ENCODE data around the gene RERE. TPM values are rescaled to one million over a fixed set of nuclear protein-coding genes. Genes with fewer than 3 reads are reported as not detected.
A peak's percentile ranks its signal among the peaks of the same experiment; 100 is the strongest.
"Not testable (repeated sequence)": the region's sequence is repeated elsewhere in the genome, so short reads cannot be mapped to it uniquely, and the experiment has no call there.

Gene RERE
- total RNA-seq, 1 experiment from 2014 or later: 55.2 TPM

GRCh38 chr1:8830732-8831131, 13.3 kb upstream of the RERE start:
- H4K20me1 ChIP-seq (ENCODE audit: insufficient read depth, low read depth, low read length); DNase-seq; H3K4me1 ChIP-seq (ENCODE audit: low read length); H2AFZ ChIP-seq (ENCODE audit: low read length); H3K4me3 ChIP-seq (ENCODE audit: low read length); H3K27me3 ChIP-seq (ENCODE audit: low read length); H3K79me2 ChIP-seq (ENCODE audit: low read length); H3K36me3 ChIP-seq (ENCODE audit: insufficient read depth, low read length); H3K9ac ChIP-seq (ENCODE audit: low read length); H3K27ac ChIP-seq (ENCODE audit: low read length); H3K9me3 ChIP-seq (ENCODE audit: low read length); H3K4me2 ChIP-seq (ENCODE audit: low read depth, low read length, poor library complexity, severe bottlenecking); H3K9me2 ChIP-seq (replicated peaks; ENCODE audit: insufficient read depth, low read length): not testable (repeated sequence)

GRCh38 chr1:8825985-8826481, 8.6 kb upstream of the RERE start:
- peaks cover 3% of the 10 kb centered on the region; the same call in 1 of the 2 replicates for H3K4me1 ChIP-seq (ENCODE audit: low read length)
- H3K9ac ChIP-seq (ENCODE audit: low read length): no peak overlapping the region
- H3K27ac ChIP-seq (ENCODE audit: low read length): no peak overlapping the region
- no peaks in the 10 kb centered on the region for H3K79me2 ChIP-seq (ENCODE audit: low read length)
- no peaks in the 10 kb centered on the region for H4K20me1 ChIP-seq (ENCODE audit: insufficient read depth, low read depth, low read length)
- DNase-seq: no peak
- no peaks in the 10 kb centered on the region for H3K9me3 ChIP-seq (ENCODE audit: low read length)
- no peak overlapping the region for H2AFZ ChIP-seq (ENCODE audit: low read length)
- no peak overlapping the region for H3K4me3 ChIP-seq (ENCODE audit: low read length)
- no peaks in the 10 kb centered on the region for H3K9me2 ChIP-seq (replicated peaks; ENCODE audit: insufficient read depth, low read length)
- no peaks in the 10 kb centered on the region for H3K27me3 ChIP-seq (ENCODE audit: low read length)
- no peak overlapping the region for H3K4me2 ChIP-seq (ENCODE audit: low read depth, low read length, poor library complexity, severe bottlenecking)
- H3K36me3 ChIP-seq (ENCODE audit: insufficient read depth, low read length): no peaks in the 10 kb centered on the region

- Histone ChIP-seq H3K4me1 (ENCODE audit: low read length) (peaks cover 4% of the 10 kb centered on the region), H3K36me3 (ENCODE audit: insufficient read depth, low read length) (no peaks in the 10 kb centered on the region), H4K20me1 (ENCODE audit: insufficient read depth, low read depth, low read length) (no peaks in the 10 kb centered on the region), H3K9me3 (ENCODE audit: low read length) (no peaks in the 10 kb centered on the region), H3K79me2 (ENCODE audit: low read length) (no peaks in the 10 kb centered on the region), H3K4me3 (ENCODE audit: low read length) (no peak overlapping the region), H3K9me2 (replicated peaks; ENCODE audit: insufficient read depth, low read length) (no peaks in the 10 kb centered on the region), H2AFZ (ENCODE audit: low read length) (no peak overlapping the region), H3K9ac (ENCODE audit: low read length) (no peak overlapping the region), H3K4me2 (ENCODE audit: low read depth, low read length, poor library complexity, severe bottlenecking) (no peak overlapping the region), H3K27me3 (ENCODE audit: low read length) (no peaks in the 10 kb centered on the region), H3K27ac (ENCODE audit: low read length) (no peak overlapping the region)
- DNase-seq: no peak
Observed at GRCh38 chr1:8823295-8823664, 5.8 kb upstream of the RERE start.

- Histone ChIP-seq H3K4me1 (ENCODE audit: low read length) (peaks cover 8% of the 10 kb centered on the region), H2AFZ (ENCODE audit: low read length) (no peak overlapping the region), H3K4me3 (ENCODE audit: low read length) (no peak overlapping the region), H3K9ac (ENCODE audit: low read length) (no peak overlapping the region), H3K9me2 (replicated peaks; ENCODE audit: insufficient read depth, low read length) (no peaks in the 10 kb centered on the region), H3K4me2 (ENCODE audit: low read depth, low read length, poor library complexity, severe bottlenecking) (no peak overlapping the region), H3K27me3 (ENCODE audit: low read length) (no peaks in the 10 kb centered on the region), H3K27ac (ENCODE audit: low read length) (no peak overlapping the region), H3K79me2 (ENCODE audit: low read length) (no peaks in the 10 kb centered on the region), H3K9me3 (ENCODE audit: low read length) (no peaks in the 10 kb centered on the region), H3K36me3 (ENCODE audit: insufficient read depth, low read length) (no peaks in the 10 kb centered on the region), H4K20me1 (ENCODE audit: insufficient read depth, low read depth, low read length) (no peaks in the 10 kb centered on the region)
- no peak for DNase-seq
Observed at GRCh38 chr1:8822373-8823294, 5.2 kb upstream of the RERE start.

- no peaks in the 10 kb centered on the region for H3K36me3 ChIP-seq (ENCODE audit: insufficient read depth, low read length)
- no peaks in the 10 kb centered on the region for H4K20me1 ChIP-seq (ENCODE audit: insufficient read depth, low read depth, low read length)
- DNase-seq: no peak
- H3K4me2 ChIP-seq (ENCODE audit: low read depth, low read length, poor library complexity, severe bottlenecking): no peak overlapping the region
- H3K9me3 ChIP-seq (ENCODE audit: low read length): no peaks in the 10 kb centered on the region
- no peaks in the 10 kb centered on the region for H3K27me3 ChIP-seq (ENCODE audit: low read length)
- no peak overlapping the region for H3K27ac ChIP-seq (ENCODE audit: low read length)
- H3K4me1 ChIP-seq (ENCODE audit: low read length): peaks cover 17% of the 10 kb centered on the region
- no peak overlapping the region for H3K9ac ChIP-seq (ENCODE audit: low read length)
- H3K9me2 ChIP-seq (replicated peaks; ENCODE audit: insufficient read depth, low read length): no peaks in the 10 kb centered on the region
- H2AFZ ChIP-seq (ENCODE audit: low read length): no peak overlapping the region
- no peak overlapping the region for H3K4me3 ChIP-seq (ENCODE audit: low read length)
- no peaks in the 10 kb centered on the region for H3K79me2 ChIP-seq (ENCODE audit: low read length)
Observed at GRCh38 chr1:8821084-8821483, 3.6 kb upstream of the RERE start.

DNA sequence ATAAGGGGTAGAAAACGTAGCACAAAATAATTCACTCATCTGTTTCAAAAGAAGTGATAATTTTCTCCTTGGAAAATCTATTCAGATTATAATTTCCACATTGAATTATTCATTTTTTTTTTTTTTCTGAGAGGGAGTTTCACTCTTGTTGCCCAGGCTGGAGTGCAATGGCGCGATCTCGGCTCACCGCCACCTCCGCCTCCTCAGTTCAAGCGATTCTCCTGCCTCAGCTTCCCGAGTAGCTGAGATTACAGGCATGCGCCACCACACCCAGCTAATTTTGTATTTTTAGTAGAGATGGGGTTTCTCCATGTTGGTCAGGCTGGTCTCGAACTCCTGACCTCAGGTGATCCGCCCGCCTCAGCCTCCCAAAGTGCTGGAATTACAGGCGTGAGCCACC, 1.3 kb upstream of the RERE start:
- peak overlapping the region; percentile 78 for H3K4me2 ChIP-seq (ENCODE audit: low read depth, low read length, poor library complexity, severe bottlenecking)
- not testable (repeated sequence) for H3K9me2 ChIP-seq (replicated peaks; ENCODE audit: insufficient read depth, low read length); H3K27me3 ChIP-seq (ENCODE audit: low read length); H3K36me3 ChIP-seq (ENCODE audit: insufficient read depth, low read length); H3K79me2 ChIP-seq (ENCODE audit: low read length); H3K9me3 ChIP-seq (ENCODE audit: low read length); DNase-seq; H3K27ac ChIP-seq (ENCODE audit: low read length)
- H3K4me1 ChIP-seq (ENCODE audit: low read length): peaks cover 25% of the 10 kb centered on the region
- H3K9ac ChIP-seq (ENCODE audit: low read length): peak overlapping the region; percentile 68
- H3K4me3 ChIP-seq (ENCODE audit: low read length): peak overlapping the region; percentile 66; the same call in 1 of the 2 replicates
- H4K20me1 ChIP-seq (ENCODE audit: insufficient read depth, low read depth, low read length): peaks cover 11% of the 10 kb centered on the region; the same call in 1 of the 2 replicates
- peak overlapping the region; percentile 68 for H2AFZ ChIP-seq (ENCODE audit: low read length)

DNA sequence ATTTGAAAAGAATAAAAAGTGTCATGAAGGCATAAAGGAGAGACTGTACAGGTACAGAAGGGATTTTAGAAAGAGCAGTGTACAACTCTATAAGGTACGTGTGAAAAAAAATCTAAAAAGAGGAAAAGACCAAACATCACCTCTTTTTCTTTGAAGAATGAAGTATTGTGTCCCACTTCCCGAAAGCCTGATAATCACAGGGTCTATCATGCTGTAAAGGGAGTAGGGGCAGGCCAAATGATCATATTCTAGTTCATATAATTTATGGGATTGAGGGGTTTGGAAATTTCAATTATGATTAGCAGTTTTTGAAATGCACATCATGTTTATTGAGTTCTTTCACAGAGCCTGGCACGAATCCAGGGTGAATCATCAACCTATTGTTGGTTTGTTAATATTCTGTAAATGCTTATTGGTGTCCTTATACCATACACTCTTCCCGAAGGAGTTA, 910 bp upstream of the RERE start:
- H3K4me1 ChIP-seq (ENCODE audit: low read length): peaks cover 27% of the 10 kb centered on the region
- H3K79me2 ChIP-seq (ENCODE audit: low read length): no peaks in the 10 kb centered on the region
- H3K4me3 ChIP-seq (ENCODE audit: low read length): peak overlapping the region; percentile 66
- no peaks in the 10 kb centered on the region for H3K36me3 ChIP-seq (ENCODE audit: insufficient read depth, low read length)
- H3K4me2 ChIP-seq (ENCODE audit: low read depth, low read length, poor library complexity, severe bottlenecking): peak overlapping the region; percentile 78
- H3K27me3 ChIP-seq (ENCODE audit: low read length): no peaks in the 10 kb centered on the region
- H3K27ac ChIP-seq (ENCODE audit: low read length): peak overlapping the region; percentile 50; the same call in 1 of the 2 replicates
- peak overlapping the region; percentile 68 for H2AFZ ChIP-seq (ENCODE audit: low read length)
- DNase-seq: peak; percentile 45
- H3K9me3 ChIP-seq (ENCODE audit: low read length): no peaks in the 10 kb centered on the region
- no peaks in the 10 kb centered on the region for H3K9me2 ChIP-seq (replicated peaks; ENCODE audit: insufficient read depth, low read length)
- H4K20me1 ChIP-seq (ENCODE audit: insufficient read depth, low read depth, low read length): peaks cover 13% of the 10 kb centered on the region; the same call in 1 of the 2 replicates
- H3K9ac ChIP-seq (ENCODE audit: low read length): peak overlapping the region; percentile 68

DNA sequence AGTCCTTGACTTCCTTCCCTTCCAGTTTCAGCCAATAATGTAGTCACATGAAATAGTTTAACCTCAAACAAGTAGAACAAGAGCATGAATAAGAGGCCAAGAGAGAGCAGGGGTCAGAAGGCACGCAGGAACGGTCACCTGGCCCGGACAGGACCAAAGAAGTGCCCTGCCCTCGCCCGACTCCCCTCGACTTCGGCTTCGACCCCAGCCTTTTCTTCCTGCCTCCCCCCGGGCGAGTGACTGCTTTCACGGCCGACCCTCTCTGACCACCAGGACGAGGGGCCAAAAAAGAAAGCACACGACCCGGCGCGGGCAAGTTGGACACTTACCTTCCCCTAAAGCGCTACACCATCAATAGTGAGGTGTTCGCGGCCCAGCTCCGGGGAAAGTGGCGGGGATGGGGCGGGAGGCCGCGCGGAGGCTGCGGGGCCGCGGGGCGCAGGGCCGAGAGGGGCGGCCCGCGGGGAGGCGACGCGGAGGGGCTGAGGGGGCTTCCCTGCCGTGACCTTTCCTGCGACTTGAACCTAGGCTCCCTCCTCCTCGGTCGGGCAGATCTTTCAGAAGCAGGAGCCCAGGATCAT, 519 bp downstream of the RERE start:
- Histone ChIP-seq H3K9ac (ENCODE audit: low read length) (peak overlapping the region; percentile 96), H2AFZ (ENCODE audit: low read length) (peak overlapping the region; percentile 97), H3K27ac (ENCODE audit: low read length) (no peak overlapping the region), H3K4me1 (ENCODE audit: low read length) (peaks cover 32% of the 10 kb centered on the region), H3K36me3 (ENCODE audit: insufficient read depth, low read length) (no peaks in the 10 kb centered on the region), H3K79me2 (ENCODE audit: low read length) (no peaks in the 10 kb centered on the region), H3K4me3 (ENCODE audit: low read length) (peak overlapping the region; percentile 96), H4K20me1 (ENCODE audit: insufficient read depth, low read depth, low read length) (peaks cover 24% of the 10 kb centered on the region; the same call in 1 of the 2 replicates), H3K9me3 (ENCODE audit: low read length) (no peaks in the 10 kb centered on the region), H3K4me2 (ENCODE audit: low read depth, low read length, poor library complexity, severe bottlenecking) (peak overlapping the region; percentile 93), H3K9me2 (replicated peaks; ENCODE audit: insufficient read depth, low read length) (no peaks in the 10 kb centered on the region), H3K27me3 (ENCODE audit: low read length) (no peaks in the 10 kb centered on the region)
- peak; percentile 54 for DNase-seq

All from Karpas-422 (cell line).